ENCODE results near the gene SMURF1.

Gene SMURF1

GRCh38 chr7:98978672-98979071 is 165.2 kb downstream of the SMURF1 start:
- DNase-seq: no peak
